ENCODE data around the gene CGB7. TPM values are rescaled to one million over a fixed set of nuclear protein-coding genes. Genes with fewer than 3 reads are reported as not detected.

Gene CGB7
- polyA plus RNA-seq, 5 donors, result 0.22 to 0.41 (median 0.35) TPM; not detected in 1

- no peak for DNase-seq
Observed at GRCh38 chr19:49016067-49016839, 41.3 kb downstream of the CGB7 start.

GRCh38 chr19:49014870-49015255, 42.7 kb downstream of the CGB7 start:
- DNase-seq, result no peak

- DNase-seq, result no peak
Observed at GRCh38 chr19:49014123-49014869, 43.3 kb downstream of the CGB7 start.

- no peak for DNase-seq
Observed at GRCh38 chr19:49011194-49011593, 46.4 kb downstream of the CGB7 start.

- no peak for DNase-seq
Observed at GRCh38 chr19:49010453-49010852, 47.1 kb downstream of the CGB7 start.

- DNase-seq, result no peak
Observed at GRCh38 chr19:49009828-49010227, 47.7 kb downstream of the CGB7 start.

- DNase-seq, result no peak
Observed at GRCh38 chr19:49006905-49007304, 50.6 kb downstream of the CGB7 start.

GRCh38 chr19:49004964-49005614, 52.5 kb downstream of the CGB7 start:
- no peak for DNase-seq

Other genes with a start within 250 kb of the CGB7 start
- 10 to 100 TPM; 33.3 to 58.9 (median 42.9) TPM for gene BCAT2, start 246.7 kb downstream of the CGB7 start, polyA plus RNA-seq (ENCODE audit: insufficient read depth in 1 of 5, insufficient read length in 5 of 5, low replicate concordance in 1 of 5)
- 1 to 10 TPM; 6.9 to 9.9 (median 8.6) TPM for gene HSD17B14, start 221.3 kb downstream of the CGB7 start, polyA plus RNA-seq (ENCODE audit: insufficient read depth in 1 of 5, insufficient read length in 5 of 5, low replicate concordance in 1 of 5)
- 10 to 100 TPM; 12.9 to 23.2 (median 15.5) TPM for gene PLEKHA4, start 189.1 kb downstream of the CGB7 start, polyA plus RNA-seq (ENCODE audit: insufficient read depth in 1 of 5, insufficient read length in 5 of 5, low replicate concordance in 1 of 5)
- 10 to 100 TPM; 38.6 to 72.3 (median 53.5) TPM for gene PPP1R15A, start 185.3 kb downstream of the CGB7 start, polyA plus RNA-seq (ENCODE audit: insufficient read depth in 1 of 5, insufficient read length in 5 of 5, low replicate concordance in 1 of 5)
- gene TULP2, start 159.0 kb downstream of the CGB7 start, polyA plus RNA-seq (ENCODE audit: insufficient read depth in 1 of 5, insufficient read length in 5 of 5, low replicate concordance in 1 of 5), result 1 to 10 TPM in 3 of 5 donors, under 1 TPM in 2; 0.70 to 1.5 (median 1.3) TPM
- 100 to 1,000 TPM; 137 to 239 (median 180) TPM for gene NUCB1, start 157.4 kb downstream of the CGB7 start, polyA plus RNA-seq (ENCODE audit: insufficient read depth in 1 of 5, insufficient read length in 5 of 5, low replicate concordance in 1 of 5)
- gene DHDH, start 124.0 kb downstream of the CGB7 start, polyA plus RNA-seq (ENCODE audit: insufficient read depth in 1 of 5, insufficient read length in 5 of 5, low replicate concordance in 1 of 5), result 1 to 10 TPM in 4 of 5 donors, under 1 TPM in 1; 0.80 to 2.4 (median 1.6) TPM
- gene BAX, start 102.9 kb downstream of the CGB7 start, polyA plus RNA-seq (ENCODE audit: insufficient read depth in 1 of 5, insufficient read length in 5 of 5, low replicate concordance in 1 of 5), result 10 to 100 TPM; 41.9 to 96.2 (median 62.0) TPM
- gene FTL, start 92.4 kb downstream of the CGB7 start, polyA plus RNA-seq (ENCODE audit: insufficient read depth in 1 of 5, insufficient read length in 5 of 5, low replicate concordance in 1 of 5), result 1,000 to 10,000 TPM; 1,127 to 1,622 (median 1,142) TPM
- 10 to 100 TPM; 36.9 to 54.5 (median 44.4) TPM for gene GYS1, start 64.4 kb downstream of the CGB7 start, polyA plus RNA-seq (ENCODE audit: insufficient read depth in 1 of 5, insufficient read length in 5 of 5, low replicate concordance in 1 of 5)
- gene RUVBL2, start 63.9 kb downstream of the CGB7 start, polyA plus RNA-seq (ENCODE audit: insufficient read depth in 1 of 5, insufficient read length in 5 of 5, low replicate concordance in 1 of 5), result 10 to 100 TPM; 58.1 to 98.7 (median 76.1) TPM
- gene LHB, start 40.7 kb downstream of the CGB7 start, polyA plus RNA-seq (ENCODE audit: insufficient read depth in 1 of 5, insufficient read length in 5 of 5, low replicate concordance in 1 of 5), result under 1 TPM in 1 of 5 donors, not detected in 4; 0.23 TPM
- not detected for gene CGB3, start 33.4 kb downstream of the CGB7 start, polyA plus RNA-seq (ENCODE audit: insufficient read depth in 1 of 5, insufficient read length in 5 of 5, low replicate concordance in 1 of 5)
- gene CGB2, start 25.9 kb downstream of the CGB7 start, polyA plus RNA-seq (ENCODE audit: insufficient read depth in 1 of 5, insufficient read length in 5 of 5, low replicate concordance in 1 of 5), result not detected
- gene CGB1, start 20.9 kb downstream of the CGB7 start, polyA plus RNA-seq (ENCODE audit: insufficient read depth in 1 of 5, insufficient read length in 5 of 5, low replicate concordance in 1 of 5), result not detected
- under 1 TPM in 2 of 5 donors, not detected in 3; 0.30 to 0.59 TPM for gene CGB5, start 13.9 kb downstream of the CGB7 start, polyA plus RNA-seq (ENCODE audit: insufficient read depth in 1 of 5, insufficient read length in 5 of 5, low replicate concordance in 1 of 5)
- gene CGB8, start 8.6 kb downstream of the CGB7 start, polyA plus RNA-seq (ENCODE audit: insufficient read depth in 1 of 5, insufficient read length in 5 of 5, low replicate concordance in 1 of 5), result under 1 TPM in 1 of 5 donors, not detected in 4; 0.31 TPM
- gene NTF4, start 7.1 kb upstream of the CGB7 start, polyA plus RNA-seq (ENCODE audit: insufficient read depth in 1 of 5, insufficient read length in 5 of 5, low replicate concordance in 1 of 5), result 1 to 10 TPM in 3 of 5 donors, under 1 TPM in 2; 0.31 to 1.6 (median 1.1) TPM
- gene KCNA7, start 14.9 kb upstream of the CGB7 start, polyA plus RNA-seq (ENCODE audit: insufficient read depth in 1 of 5, insufficient read length in 5 of 5, low replicate concordance in 1 of 5), result under 1 TPM; 0.04 to 0.18 (median 0.06) TPM
- 100 to 1,000 TPM; 292 to 376 (median 365) TPM for gene SNRNP70, start 27.7 kb upstream of the CGB7 start, polyA plus RNA-seq (ENCODE audit: insufficient read depth in 1 of 5, insufficient read length in 5 of 5, low replicate concordance in 1 of 5)
- 10 to 100 TPM in 2 of 5 donors, 1 to 10 TPM in 3; 6.4 to 14.5 (median 8.3) TPM for gene LIN7B, start 56.6 kb upstream of the CGB7 start, polyA plus RNA-seq (ENCODE audit: insufficient read depth in 1 of 5, insufficient read length in 5 of 5, low replicate concordance in 1 of 5)
- gene C19orf73, start 61.4 kb upstream of the CGB7 start, polyA plus RNA-seq (ENCODE audit: insufficient read depth in 1 of 5, insufficient read length in 5 of 5, low replicate concordance in 1 of 5), result under 1 TPM in 3 of 5 donors, not detected in 2; 0.24 to 0.39 (median 0.28) TPM
- 10 to 100 TPM in 1 of 5 donors, 1 to 10 TPM in 4; 4.7 to 10.4 (median 7.1) TPM for gene PPFIA3, start 61.8 kb upstream of the CGB7 start, polyA plus RNA-seq (ENCODE audit: insufficient read depth in 1 of 5, insufficient read length in 5 of 5, low replicate concordance in 1 of 5)
- 10 to 100 TPM in 2 of 5 donors, 1 to 10 TPM in 3; 8.7 to 13.7 (median 9.8) TPM for gene HRC, start 97.6 kb upstream of the CGB7 start, polyA plus RNA-seq (ENCODE audit: insufficient read depth in 1 of 5, insufficient read length in 5 of 5, low replicate concordance in 1 of 5)
- 10 to 100 TPM; 11.5 to 31.7 (median 24.9) TPM for gene TRPM4, start 100.0 kb upstream of the CGB7 start, polyA plus RNA-seq (ENCODE audit: insufficient read depth in 1 of 5, insufficient read length in 5 of 5, low replicate concordance in 1 of 5)